ENCODE data around the gene PCDHGB4. TPM values are rescaled to one million over a fixed set of nuclear protein-coding genes. Genes with fewer than 3 reads are reported as not detected.

Gene PCDHGB4
- total and polyA plus RNA-seq, 2 of the 8 experiments (the other 6 are each of a cell fraction or from before 2014, with no cell fraction given) = 8.0 to 9.1 TPM

GRCh38 chr5:141366016-141366896 is 21.2 kb upstream of the PCDHGB4 start:
- H4K5ac ChIP-seq (ENCODE audit: insufficient read length, low read depth, low read length) = no peak overlapping the region
- CTCF ChIA-PET (ENCODE audit: partially characterized antibody) = interaction anchor here (1.0 to 1.6 kb wide), 5 partner anchors 16 to 179 kb away, joined by 3 to 5 read pairs (median 4); partner anchors contain the start of genes PCDHB9, PCDHGB1 and PCDHGB6
- FAIRE-seq (no peak), DNase-seq (ENCODE audit: low read depth in 1 of 2, low spot score in 2 of 2) (no peak)
- peaks cover 0 to 8% (median 1%) of the 10 kb centered on the region in 4 experiments; a peak in 3 of 8 replicates for H3K36me3 ChIP-seq (ENCODE audit: control insufficient read depth in 2 of 4, insufficient read depth in 4 of 4, low read length in 3 of 4)
- H3K23me2 ChIP-seq (ENCODE audit: low read depth, low read length) = no peaks in the 10 kb centered on the region
- H3K14ac ChIP-seq (ENCODE audit: insufficient read length) = no peak overlapping the region
- no peak overlapping the region for H2BK120ac ChIP-seq (replicated peaks; ENCODE audit: low read depth, low read length)
- H2AK5ac ChIP-seq (ENCODE audit: low read depth, low read length) = no peak overlapping the region
- no peak overlapping the region for H2BK20ac ChIP-seq (ENCODE audit: low read length)
- H3K27me3 ChIP-seq (replicated peaks in 1 of 4; ENCODE audit: control insufficient read depth in 3 of 4, extremely low read depth in 1 of 4, insufficient read depth in 3 of 4, low read length in 3 of 4) = no peaks in the 10 kb centered on the region
- H2BK15ac ChIP-seq (ENCODE audit: low read length) = no peak overlapping the region
- no peak overlapping the region for H4K91ac ChIP-seq (replicated peaks; ENCODE audit: insufficient read length, low read length)
- H2BK5ac ChIP-seq (ENCODE audit: low read depth, low read length) = no peak overlapping the region
- no peak overlapping the region for H3K4me3 ChIP-seq (ENCODE audit: extremely low read depth in 1 of 4, insufficient read depth in 2 of 4, low read depth in 3 of 4, low read length in 4 of 4)
- H3K9ac ChIP-seq (replicated peaks in 1 of 4; ENCODE audit: extremely low read depth in 1 of 4, low read depth in 3 of 4, low read length in 3 of 4) = no peak overlapping the region
- H2AFZ ChIP-seq (ENCODE audit: low read length) = no peak overlapping the region
- H3K4ac ChIP-seq (replicated peaks; ENCODE audit: insufficient read length, low read depth, low read length) = no peak overlapping the region
- H3K9me3 ChIP-seq (ENCODE audit: insufficient read depth in 2 of 2, low read depth in 1 of 2, low read length in 1 of 2) = peaks cover 43 to 50% of the 10 kb centered on the region in 2 experiments
- H4K8ac ChIP-seq (ENCODE audit: extremely low read depth, insufficient read depth, low read length) = no peak overlapping the region
- no peak overlapping the region for H3K23ac ChIP-seq (ENCODE audit: insufficient read length)
- H3K4me1 ChIP-seq (replicated peaks in 1 of 4; ENCODE audit: control insufficient read depth in 3 of 4, insufficient read depth in 4 of 4, low read length in 3 of 4) = peaks cover 0 to 3% (median 0%) of the 10 kb centered on the region in 4 experiments; a peak in 1 of 7 replicates
- no peak overlapping the region for H3K56ac ChIP-seq (replicated peaks; ENCODE audit: insufficient read length, low read depth, low read length)
- H2BK12ac ChIP-seq (ENCODE audit: low read depth, low read length) = no peak overlapping the region
- H3K18ac ChIP-seq (ENCODE audit: extremely low read depth, low read length) = no peak overlapping the region
- H3K27ac ChIP-seq (ENCODE audit: low read depth, low read length) = no peak overlapping the region
- H3K79me1 ChIP-seq (ENCODE audit: low read depth, low read length) = no peaks in the 10 kb centered on the region
- 97% methylated on average over 39 of the region's 46 CpGs; no CpG with 5 or more reads in 1 of the 2 experiments for WGBS, 2 experiments (ENCODE audit: extremely low coverage in 1 of 2, insufficient coverage in 1 of 2, insufficient read length in 1 of 2, insufficient replicate concordance in 2 of 2, low coverage in 1 of 2, low lambda C conversion rate in 2 of 2, missing lambda C conversion rate in 1 of 2)
- no peaks in the 10 kb centered on the region for H4K20me1 ChIP-seq (replicated peaks in 1 of 2; ENCODE audit: control insufficient read depth in 1 of 2, insufficient read depth in 2 of 2, low read length in 2 of 2)
- H3K4me2 ChIP-seq (ENCODE audit: insufficient read depth in 1 of 2, low read depth in 2 of 2, low read length in 2 of 2) = no peak overlapping the region
- POLR2A ChIA-PET (ENCODE audit: partially characterized antibody) = no interaction called here
- no peaks in the 10 kb centered on the region for H3K79me2 ChIP-seq (ENCODE audit: control insufficient read depth in 1 of 2, insufficient read depth in 2 of 2, low read length in 2 of 2)
- TF ChIP-seq BRCA1 (IDR thresholded peaks at IDR 0.05; ENCODE audit: low read depth, low read length) (no peak), RFX5 (IDR thresholded peaks at IDR 0.05; ENCODE audit: borderline replicate concordance, low read depth, low read length) (no peak), RXRA (IDR thresholded peaks at IDR 0.05; ENCODE audit: insufficient read depth, low read depth, low read length) (no peak), EP300 (IDR thresholded peaks at IDR 0.05; ENCODE audit: borderline replicate concordance in 1 of 2, low read depth in 2 of 2, low read length in 2 of 2) (no peak), SP1 (IDR thresholded peaks at IDR 0.05; ENCODE audit: low read depth, low read length) (no peak), POU5F1 (IDR thresholded peaks at IDR 0.05; ENCODE audit: low read depth, low read length) (no peak), POLR2AphosphoS5 (IDR thresholded peaks at IDR 0.05; ENCODE audit: low read depth, low read length) (no peak), TBP (IDR thresholded peaks at IDR 0.05; ENCODE audit: low read depth, low read length) (no peak), BACH1 (IDR thresholded peaks at IDR 0.05; ENCODE audit: low read length) (no peak)
- TF ChIP-seq, protein P1, sequence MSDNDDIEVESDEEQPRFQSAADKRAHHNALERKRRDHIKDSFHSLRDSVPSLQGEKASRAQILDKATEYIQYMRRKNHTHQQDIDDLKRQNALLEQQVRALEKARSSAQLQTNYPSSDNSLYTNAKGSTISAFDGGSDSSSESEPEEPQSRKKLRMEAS (IDR thresholded peaks at IDR 0.05) = no peak
- TF ChIP-seq, protein P2, sequence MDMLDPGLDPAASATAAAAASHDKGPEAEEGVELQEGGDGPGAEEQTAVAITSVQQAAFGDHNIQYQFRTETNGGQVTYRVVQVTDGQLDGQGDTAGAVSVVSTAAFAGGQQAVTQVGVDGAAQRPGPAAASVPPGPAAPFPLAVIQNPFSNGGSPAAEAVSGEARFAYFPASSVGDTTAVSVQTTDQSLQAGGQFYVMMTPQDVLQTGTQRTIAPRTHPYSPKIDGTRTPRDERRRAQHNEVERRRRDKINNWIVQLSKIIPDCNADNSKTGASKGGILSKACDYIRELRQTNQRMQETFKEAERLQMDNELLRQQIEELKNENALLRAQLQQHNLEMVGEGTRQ (IDR thresholded peaks at IDR 0.05; ENCODE audit: low read length) = no peak

All from H1 (cell line).